Sciatic nerve (tissue), 2 donors: ENCODE data around the gene CGNL1. TPM values are rescaled to one million over a fixed set of nuclear protein-coding genes. Genes with fewer than 3 reads are reported as not detected.

Experiments
- ATAC-seq: fragments of 200-7000 bp; cut with Tn5 transposase; one replicate; pipeline ENCODE4 v1.9.1; 2020; ENCODE audit warnings: mild to moderate bottlenecking, moderate library complexity
- DNase-seq: peaks from one replicate; pipeline ENCODE4 v3.0.0-alpha.2; 2020; ENCODE audit warnings: low spot score
- intact Hi-C: fragments of 100-400 bp; cut with DNase I; formaldehyde crosslinking; loops from one replicate; pipeline ENCODE4 v1.14.2; 2022
- total RNA-seq: library from RNA; stranded (reverse); fragmentation: NEBNext Ultra II Directional; extraction: Animal tissue kit (Norgen Biotek cat#: 25700); gene quantifications from one replicate; pipeline ENCODE4 v1.2.1, GENCODE V29; 2021
- donor health status: DM: no; HTN: no; CAD: no.
- donor health status: DM: no; HTN: no; CAD: no.

Gene CGNL1
- total RNA-seq, 1 donor from 2014 or later = 38.1 TPM

DNA sequence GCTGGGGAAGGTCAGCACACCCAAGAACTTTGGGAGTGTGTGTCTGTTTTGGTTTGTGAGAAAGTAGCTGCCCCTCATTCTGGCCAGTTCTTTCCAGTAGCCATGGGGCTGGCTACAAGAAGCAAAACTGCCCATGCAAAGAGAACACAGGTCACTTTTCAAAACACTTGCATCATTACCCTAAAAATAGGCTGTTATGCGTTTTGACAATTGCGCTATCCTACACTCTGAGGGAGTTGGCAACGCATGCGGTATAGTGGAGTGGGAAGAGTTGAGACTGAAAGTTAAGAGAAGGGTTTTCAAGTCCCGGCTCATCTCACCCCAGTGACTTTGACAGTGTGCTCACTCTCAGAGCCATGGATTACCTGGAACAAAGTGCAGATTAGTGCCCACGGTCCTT, 173.6 kb downstream of the CGNL1 start:
- intact Hi-C loops = no loop called here
- DNase-seq (no peak), ATAC-seq (no peak)

DNA sequence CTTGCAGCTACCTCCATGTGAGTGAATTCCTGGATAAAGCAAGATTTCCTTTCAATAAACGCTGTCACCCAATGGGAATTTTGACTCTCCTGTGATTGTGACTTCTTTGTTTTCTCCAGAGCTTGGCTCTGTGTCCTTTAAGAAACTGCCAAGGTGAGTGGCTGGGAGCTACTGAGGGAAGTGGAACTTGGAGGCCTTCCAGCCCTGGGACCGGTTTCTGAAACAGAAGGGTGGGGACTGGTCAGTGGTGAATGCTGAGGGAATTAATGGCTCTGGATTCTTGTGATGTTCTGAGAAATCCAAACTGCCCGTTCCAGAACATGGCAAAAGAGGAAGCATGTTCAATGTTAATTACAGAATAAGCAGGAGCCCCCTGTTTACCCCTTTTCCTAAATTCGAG, 174.3 kb downstream of the CGNL1 start:
- DNase-seq (peak; percentile 70), ATAC-seq (peak; percentile 45)
- intact Hi-C loops = no loop called here

DNA sequence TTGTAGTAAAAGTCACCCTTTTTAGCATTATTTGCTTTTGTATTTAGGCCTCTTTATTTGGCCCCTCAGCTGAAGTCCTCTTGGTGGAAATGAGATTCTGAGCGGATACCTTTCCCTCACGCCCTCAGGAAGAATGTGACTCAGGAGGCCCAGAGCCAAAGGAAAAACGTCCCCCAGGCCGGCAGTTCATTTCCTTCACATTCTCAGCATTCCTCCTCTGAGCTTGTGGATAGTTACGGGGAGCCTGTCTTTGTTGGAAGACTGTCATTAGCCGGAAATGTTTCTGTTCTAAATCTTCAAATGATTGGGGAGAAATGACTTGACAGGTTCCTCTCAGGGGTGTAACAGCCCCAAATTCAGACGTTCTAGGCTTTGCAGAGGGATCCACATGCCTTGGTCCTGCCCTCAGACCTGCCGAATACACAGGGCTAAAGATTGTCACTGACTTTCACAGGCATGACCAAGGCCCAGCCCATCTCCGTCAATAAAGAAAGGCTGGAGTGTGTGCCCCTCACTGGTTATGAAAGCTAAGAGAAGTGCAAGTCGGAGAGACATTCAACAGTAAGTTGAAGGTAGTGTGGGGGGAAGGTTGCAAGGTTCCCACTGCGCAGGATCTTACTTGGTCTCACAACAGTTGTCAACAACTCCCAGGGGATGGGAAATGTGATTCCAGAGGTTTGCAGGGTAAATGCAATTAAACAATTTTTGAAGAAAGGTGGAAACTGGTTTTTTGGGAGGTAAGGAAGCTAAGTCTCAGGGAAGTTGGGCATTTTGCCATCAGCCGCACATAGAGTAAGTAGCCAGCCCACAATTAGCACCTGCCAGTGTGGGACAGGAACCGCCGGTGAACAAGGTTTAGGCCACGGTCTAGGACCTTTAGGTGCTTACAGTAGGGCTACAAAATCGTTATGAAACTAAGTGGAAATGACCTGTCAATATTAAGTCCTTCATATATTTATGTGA, 175.7 kb downstream of the CGNL1 start:
- DNase-seq (peak; percentile 55), ATAC-seq (no peak)
- intact Hi-C loops = no loop called here

DNA sequence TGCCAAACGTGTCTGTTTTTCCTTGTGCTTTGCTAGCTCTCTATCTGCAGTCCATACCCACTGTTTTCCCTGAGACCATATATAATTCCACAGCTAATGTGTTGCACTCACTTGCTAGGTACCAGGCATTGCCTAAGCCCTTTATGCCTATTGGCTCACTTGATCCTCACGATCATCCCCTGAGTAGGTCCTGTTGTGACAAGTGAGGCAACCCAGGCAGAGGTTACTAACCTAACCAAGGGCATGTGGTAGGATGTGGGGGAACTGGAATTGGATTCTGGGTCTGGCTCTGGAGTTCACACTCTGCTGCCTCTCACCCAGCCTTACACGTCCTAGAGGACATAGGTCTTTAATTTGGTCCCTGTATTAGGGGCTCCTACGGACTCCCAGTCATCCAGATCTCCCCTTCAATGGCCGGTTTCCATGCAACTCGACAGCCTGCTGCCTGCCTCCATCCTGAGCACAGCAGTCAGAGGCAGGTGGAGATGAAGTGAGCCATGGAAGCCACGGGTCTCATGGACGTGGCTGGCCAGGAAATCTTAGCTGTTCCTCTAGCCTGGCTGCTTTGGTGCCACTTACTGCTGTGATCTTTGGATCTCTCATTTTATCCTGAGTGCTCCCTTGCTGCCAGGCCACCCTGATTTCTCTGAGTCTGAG, 176.5 kb downstream of the CGNL1 start:
- intact Hi-C loops = no loop called here

DNA sequence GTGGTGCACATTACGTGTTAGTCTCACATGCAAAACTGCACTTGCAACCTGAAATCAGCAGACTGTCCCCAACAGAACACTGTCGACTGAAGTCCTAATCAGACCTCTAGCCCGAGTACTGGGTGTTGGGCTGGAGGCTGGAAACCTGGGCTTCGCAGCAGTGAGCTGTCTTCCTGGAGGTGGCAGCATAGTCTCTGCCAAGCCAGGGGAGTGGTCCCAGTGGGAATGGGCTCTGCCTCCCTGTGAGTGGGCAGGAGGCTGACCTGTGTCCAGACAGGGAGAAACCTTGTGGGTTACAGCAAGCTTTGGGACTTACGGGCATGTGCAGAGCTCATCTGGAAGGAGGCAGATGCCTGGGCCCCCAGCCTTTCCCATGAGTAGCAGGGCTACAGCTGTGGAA, 177.2 kb downstream of the CGNL1 start:
- DNase-seq (peak; percentile 57), ATAC-seq (no peak)
- intact Hi-C loops = no loop called here

More for the DNA sequence above, 176.5 kb downstream of the CGNL1 start:
- DNase-seq (peak; percentile 40), ATAC-seq (no peak)

DNA sequence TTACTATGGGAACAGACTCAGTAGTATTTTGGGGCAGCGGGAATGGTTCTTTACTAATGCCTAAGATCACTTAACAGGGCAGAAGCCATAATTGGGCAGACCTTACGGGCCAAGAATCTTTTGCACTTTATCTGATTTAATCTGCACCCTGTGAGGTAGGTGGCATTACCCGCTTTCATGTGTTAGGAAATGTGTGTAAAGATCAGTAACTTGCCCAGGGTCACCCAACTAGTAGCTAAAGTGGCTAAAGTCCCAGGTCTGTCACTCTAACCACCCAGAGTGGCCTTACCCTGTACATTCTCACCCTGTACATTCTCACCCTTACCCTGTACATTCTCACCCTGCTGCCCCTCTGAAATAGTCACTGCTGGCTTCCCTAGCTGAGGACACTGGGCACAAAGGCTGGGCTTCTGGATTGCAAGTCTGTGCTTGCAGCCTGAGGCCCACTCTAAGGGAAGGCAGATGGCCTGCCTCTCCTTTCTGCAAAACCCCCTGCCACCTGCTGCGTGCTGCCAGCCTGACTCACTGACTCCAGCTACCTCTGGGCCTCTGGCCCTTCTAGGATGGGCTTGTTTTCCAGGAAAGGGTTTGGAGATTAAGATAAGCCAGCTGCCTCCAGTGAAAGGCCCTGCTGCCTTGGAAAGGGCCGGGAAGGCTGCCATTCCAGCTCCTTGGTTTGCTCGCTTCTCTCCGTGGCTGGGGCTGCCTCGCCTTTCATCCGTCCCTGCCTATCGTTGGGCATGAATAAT, 177.9 kb downstream of the CGNL1 start:
- ATAC-seq (no peak), DNase-seq (peak; percentile 48)
- intact Hi-C loops = no loop called here

DNA sequence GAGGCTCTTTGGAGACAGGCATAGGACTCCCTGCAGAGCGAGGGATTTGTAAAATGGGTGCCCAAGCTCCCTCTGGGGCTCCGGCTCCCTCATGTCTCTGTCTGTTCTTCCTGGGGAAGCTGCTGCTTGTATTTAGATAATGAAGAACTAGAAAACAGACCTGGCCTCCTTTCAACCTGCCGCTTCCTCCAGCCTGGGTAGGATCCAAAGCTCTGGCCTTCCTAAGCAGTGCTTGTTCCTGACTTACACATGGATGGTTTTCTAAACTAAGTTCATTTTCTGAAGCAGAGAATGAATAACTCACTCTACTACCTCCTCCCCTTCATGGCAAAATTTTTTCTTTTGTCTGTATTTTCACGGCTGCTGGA, 178.5 kb downstream of the CGNL1 start:
- DNase-seq (no peak), ATAC-seq (no peak)
- intact Hi-C loops = no loop called here

DNA sequence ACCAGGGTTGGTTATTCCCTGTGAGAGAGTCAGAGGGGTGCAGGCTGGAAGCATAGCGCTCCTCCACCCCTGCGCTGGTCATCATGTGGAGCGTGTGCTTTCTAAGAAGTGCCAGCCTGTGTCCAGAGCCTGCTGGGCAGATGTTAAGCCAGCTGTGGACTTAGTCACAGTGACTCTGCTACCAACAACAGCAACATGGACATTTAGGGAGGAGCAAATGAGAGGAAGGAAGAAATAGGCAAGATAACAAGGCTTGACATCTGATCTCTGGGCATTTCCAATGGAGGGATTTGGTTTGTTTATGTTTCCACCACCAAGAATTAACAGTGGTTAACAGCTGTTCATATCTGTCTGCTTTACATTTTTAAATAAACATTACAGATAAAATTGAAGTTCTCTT, 179.0 kb downstream of the CGNL1 start:
- ATAC-seq (no peak), DNase-seq (peak; percentile 37)
- intact Hi-C loops = no loop called here

DNA sequence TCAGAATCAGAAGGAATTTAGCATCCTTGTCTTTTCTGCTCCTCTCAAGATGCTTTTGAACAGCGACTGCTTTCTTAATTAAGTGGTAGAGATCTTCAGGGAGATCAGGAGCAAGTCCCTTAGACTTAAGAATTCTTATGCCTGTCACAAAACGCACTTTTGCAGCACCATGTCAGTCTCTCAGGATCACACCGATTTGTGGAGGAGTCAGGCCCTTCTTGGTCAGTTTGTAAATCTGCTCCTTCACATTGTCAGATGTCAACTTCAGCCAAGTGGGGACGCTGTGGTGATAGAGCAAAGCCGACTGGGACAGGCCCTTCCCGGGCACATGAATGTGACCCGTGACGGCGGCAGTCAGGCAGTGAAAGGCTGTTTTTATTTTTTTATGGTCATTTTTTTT, 179.7 kb downstream of the CGNL1 start:
- ATAC-seq = no peak
- intact Hi-C loops = no loop called here
- DNase-seq = peak; percentile 41

DNA sequence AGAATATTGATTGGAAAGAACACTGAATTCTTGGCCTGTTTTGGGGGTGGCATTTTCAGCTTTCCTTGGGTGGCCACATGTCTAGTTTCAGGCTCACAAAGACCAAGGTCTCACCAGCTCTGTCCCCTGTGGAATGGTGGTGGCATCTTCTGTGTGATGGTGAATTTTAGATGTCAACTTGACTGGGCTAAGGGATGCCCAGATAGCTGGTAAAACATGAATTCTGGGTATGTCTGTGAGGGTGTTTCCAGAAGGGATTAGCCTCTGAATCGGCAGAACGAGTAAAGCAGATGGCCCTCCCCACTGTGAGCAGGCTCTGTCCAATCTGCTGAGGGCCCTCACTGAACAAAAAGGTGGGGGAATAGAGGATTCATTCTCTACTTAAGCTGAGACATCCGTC, 181.0 kb downstream of the CGNL1 start:
- ATAC-seq = no peak
- peak; percentile 9 for DNase-seq
- intact Hi-C loops = no loop called here

DNA sequence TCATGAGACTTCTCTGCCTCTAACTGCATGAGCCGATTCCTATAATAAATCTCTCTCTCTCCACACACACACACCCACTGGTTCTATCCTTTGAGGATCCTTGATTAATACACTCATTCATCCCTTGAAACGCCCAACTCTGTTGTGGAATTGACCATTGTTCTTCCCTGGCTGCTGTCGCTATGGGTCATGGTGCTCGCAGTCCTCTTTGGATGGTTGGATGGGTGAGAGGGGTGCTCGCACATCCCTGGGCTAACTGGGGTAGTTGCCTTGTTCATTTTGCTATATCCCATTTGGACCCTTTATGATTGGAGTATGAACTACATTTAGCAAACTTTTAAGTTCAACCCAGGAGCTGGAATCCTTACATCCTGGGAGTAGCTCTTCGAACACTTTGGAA, 181.5 kb downstream of the CGNL1 start:
- ATAC-seq (no peak), DNase-seq (peak; percentile 6)
- intact Hi-C loops = no loop called here

DNA sequence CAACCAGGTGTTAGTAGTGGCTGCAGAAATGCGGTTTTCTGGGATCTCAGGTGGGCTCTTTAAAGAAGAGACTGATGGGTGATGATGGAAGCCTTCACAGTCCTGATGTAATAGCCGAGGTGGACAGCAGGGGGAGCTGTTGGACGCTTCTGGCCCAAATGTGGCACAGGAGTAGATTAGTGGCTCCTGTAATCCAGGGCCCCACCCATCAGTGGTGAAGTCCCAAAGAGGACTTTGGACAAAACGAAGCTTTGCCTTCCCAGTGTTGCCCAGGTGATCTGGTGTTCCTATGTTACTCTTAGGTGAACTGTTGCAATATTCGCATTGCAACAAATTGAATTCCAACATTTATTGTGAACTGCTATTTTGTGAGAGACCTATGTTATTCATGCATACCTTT, 183.6 kb downstream of the CGNL1 start:
- DNase-seq (peak; percentile 80), ATAC-seq (peak; percentile 68)
- intact Hi-C loops = no loop called here

DNA sequence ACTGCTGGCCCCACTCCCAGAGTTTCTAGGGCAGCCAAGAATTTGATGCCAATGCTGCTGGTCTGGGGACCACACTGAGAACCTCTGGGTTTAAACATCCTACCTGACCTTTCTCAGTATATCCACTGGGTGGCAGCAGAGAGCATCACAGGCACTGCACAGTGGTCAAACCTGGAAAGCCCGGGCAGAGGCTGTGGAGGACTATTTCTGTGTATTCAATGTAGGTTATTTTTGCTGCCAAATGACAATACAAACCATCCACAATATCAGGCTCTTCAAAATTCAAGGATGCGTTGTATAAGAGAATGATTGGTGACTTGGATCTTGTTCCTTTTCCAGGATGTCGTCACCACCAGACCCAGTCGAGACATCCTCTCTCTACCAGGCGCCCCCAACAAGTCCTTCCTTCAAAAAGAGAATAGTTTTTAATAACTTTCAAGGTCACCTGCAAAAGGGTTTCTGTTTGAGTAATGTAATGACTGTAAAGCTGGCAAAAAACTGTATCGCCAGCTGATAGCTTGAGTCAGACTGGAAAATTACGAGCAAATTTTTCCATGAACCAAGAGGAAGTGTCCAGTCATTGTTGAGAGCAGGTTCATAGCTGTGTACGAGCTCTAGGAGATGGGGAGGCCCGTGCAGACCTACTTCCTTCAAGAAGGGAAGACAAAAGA, 184.9 kb downstream of the CGNL1 start:
- DNase-seq (peak; percentile 75), ATAC-seq (peak; percentile 95)
- intact Hi-C loops = no loop called here

DNA sequence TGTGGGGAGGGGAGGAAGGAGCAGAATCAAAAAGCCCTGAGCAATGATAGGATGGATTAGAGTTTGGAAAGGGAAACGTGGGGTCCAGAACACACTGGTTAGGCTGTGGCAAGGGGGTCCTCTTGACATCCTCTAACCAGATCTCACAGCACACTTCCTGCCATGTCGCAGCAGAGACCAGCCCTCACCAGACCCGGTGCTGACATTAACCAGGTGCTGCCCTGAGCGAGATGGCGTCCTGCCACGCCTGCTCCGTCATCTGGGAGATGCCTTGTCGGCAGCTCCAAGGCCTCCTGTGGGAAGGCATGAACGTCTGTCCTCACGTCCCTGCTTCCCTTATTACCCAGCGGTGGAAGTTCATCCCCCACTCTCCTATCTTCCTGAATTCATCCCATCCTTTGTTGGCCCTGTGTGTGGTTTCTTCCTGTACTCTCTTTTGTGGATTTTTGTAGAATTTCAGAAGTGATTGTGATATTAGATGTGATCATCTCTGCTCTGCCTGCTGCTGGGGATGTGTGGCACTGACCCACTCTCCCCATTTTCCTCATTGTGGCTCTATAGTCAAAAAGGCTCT, 186.0 kb downstream of the CGNL1 start:
- ATAC-seq = no peak
- intact Hi-C loops = no loop called here
- DNase-seq = no peak

DNA sequence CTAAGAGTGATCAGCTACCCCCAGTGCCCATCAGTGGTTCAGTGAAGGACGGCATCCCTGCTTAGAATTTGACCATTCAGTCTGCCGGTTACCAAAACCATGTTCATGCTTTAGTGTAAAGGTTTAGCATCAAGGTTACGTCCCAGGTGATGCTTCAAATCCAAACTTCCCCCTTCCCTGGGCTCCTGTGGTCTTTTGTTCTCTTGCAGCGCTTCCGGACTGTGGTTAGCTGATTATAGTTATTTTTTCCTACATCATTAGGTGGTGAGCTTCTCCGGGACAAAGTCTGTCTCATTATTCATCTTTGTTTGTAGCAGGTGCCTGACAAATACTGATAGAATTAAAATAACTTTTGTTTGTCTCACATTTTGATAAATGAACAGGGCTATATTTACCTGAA, 187.1 kb downstream of the CGNL1 start:
- ATAC-seq = no peak
- no peak for DNase-seq
- intact Hi-C loops = no loop called here

DNA sequence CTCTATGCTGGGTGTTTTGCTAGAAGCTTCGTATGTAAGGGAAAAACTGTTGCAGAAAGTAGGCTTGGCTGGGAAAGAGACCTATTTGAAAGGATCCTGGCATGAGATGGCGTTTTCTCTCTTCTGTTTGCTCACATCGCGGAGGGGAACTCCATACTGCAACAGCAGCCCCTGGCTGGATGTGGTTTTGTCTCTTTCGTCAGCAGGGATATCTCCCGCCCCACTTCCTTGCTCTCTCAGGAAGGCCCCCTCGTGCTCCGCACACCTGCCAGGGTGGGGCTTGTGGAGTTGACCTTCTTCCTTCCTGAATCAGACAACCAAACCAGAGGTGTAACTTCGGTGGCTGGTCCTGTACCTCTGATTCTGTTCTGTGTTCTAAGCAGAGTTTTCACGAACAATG, 189.0 kb downstream of the CGNL1 start:
- intact Hi-C loops = no loop called here
- DNase-seq (no peak), ATAC-seq (no peak)

DNA sequence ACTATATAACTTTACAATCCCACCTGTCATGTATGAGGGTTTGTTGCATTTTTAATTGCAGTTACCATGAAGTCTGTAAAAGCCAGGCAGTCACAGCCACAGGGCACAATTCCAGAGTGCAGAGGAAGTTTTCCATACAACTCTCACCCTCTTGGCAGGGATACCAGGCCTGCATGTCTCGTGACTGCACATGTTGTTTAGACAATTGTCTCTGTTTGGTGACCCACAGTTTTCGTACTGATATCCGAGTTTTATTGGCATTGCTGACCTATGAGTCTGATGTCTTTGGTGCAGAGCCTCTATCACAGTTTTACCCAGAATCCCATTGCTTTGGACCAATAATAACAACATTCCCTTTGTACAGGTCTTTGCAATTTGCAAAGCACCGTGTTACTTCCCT, 190.5 kb downstream of the CGNL1 start:
- DNase-seq (no peak), ATAC-seq (no peak)
- intact Hi-C loops = no loop called here

DNA sequence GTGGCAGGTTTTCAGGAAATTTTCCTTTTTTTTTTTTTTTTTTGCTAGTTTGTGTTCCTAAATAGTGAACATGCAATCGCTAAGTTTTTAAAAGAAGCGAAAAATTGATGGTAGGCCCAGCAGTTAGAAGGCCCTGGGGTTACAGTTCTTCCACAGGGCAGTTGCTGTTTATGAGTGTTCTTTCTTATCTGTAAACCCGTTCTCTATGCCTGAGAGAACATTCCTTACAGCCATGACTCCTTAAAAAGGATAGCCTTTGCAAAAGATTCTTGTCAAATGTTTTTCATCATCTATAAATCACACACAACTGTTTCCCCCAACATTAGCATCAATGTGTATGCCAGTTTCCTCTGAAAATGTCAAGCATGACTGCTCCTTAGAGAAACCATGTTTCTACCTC, 191.6 kb downstream of the CGNL1 start:
- DNase-seq (no peak), ATAC-seq (no peak)
- intact Hi-C loops = no loop called here

DNA sequence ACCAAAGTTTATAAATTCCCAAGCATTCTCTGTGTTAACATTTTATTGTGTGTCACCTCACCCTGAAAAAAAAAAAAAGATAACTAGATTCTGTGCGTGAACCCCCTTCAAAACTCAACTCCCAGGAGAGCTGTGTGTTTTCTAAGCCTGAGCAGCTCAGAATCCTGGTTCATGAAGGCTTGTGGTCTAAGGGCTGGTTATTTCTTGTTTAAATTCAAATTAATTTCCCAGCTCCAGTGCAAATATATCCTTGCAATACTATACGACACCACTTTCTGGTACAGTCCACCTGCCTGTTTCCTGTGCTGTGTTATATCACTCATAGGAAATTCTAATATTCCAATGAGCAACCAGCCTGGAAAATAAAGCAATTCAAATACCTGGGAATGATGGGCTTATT, 192.0 kb downstream of the CGNL1 start:
- DNase-seq (no peak), ATAC-seq (no peak)
- intact Hi-C loops = no loop called here
